Lung (tissue), 12 donors: ENCODE data around the gene PLA2G10. TPM values are rescaled to one million over a fixed set of nuclear protein-coding genes. Genes with fewer than 3 reads are reported as not detected.
"Not testable (repeated sequence)": the region's sequence is repeated elsewhere in the genome, so short reads cannot be mapped to it uniquely, and the experiment has no call there.

Source experiments
- ATAC-seq: fragments of 200-7000 bp; cut with Tn5 transposase; one replicate; pipeline ENCODE4 v1.9.1; 2020; ENCODE audit warnings: moderate number of reproducible peaks; ENCODE audit not compliant: insufficient read depth, low FRiP score
- DNase-seq, 3 donors: peaks; one replicate each; pipeline ENCODE4 v3.0.0-alpha.2; 2013 to 2017
- H3K27ac ChIP-seq, 2 donors: one replicate each; pipeline ENCODE4 v1.5.1; 2013; ENCODE audit warnings: mild to moderate bottlenecking in 2 of 2, moderate library complexity in 2 of 2, control low read depth in 1 of 2, inconsistent platforms in 1 of 2, low read depth in 1 of 2, low read length in 1 of 2
- H3K27me3 ChIP-seq, 3 donors: one replicate each; pipeline ENCODE4 v1.5.1; 2013; ENCODE audit warnings: low read length in 2 of 3; ENCODE audit not compliant: control insufficient read depth in 3 of 3, insufficient read depth in 3 of 3
- H3K36me3 ChIP-seq, 4 donors: one replicate each; pipeline ENCODE4 v1.5.1; 2013; ENCODE audit warnings: low read length in 4 of 4, mild to moderate bottlenecking in 1 of 4, moderate library complexity in 1 of 4; ENCODE audit not compliant: control insufficient read depth in 4 of 4, insufficient read depth in 4 of 4
- H3K4me1 ChIP-seq, 5 donors: one replicate each; pipeline ENCODE4 v1.5.1; 2013; ENCODE audit warnings: low read length in 5 of 5, mild to moderate bottlenecking in 2 of 5, moderate library complexity in 1 of 5; ENCODE audit not compliant: control insufficient read depth in 5 of 5, insufficient read depth in 5 of 5
- H3K4me3 ChIP-seq: one replicate; pipeline ENCODE4 v1.5.1; 2013; ENCODE audit warnings: mild to moderate bottlenecking, control low read depth, moderate library complexity
- H3K9ac ChIP-seq, 2 donors: one replicate each; pipeline ENCODE4 v1.5.1; 2013; ENCODE audit warnings: low read length in 2 of 2, control low read depth in 1 of 2; ENCODE audit not compliant: insufficient read depth in 1 of 2
- H3K9me3 ChIP-seq, 4 donors: one replicate each; pipeline ENCODE4 v1.5.1; 2013; ENCODE audit warnings: low read length in 3 of 4, mild to moderate bottlenecking in 1 of 4, moderate library complexity in 1 of 4; ENCODE audit not compliant: control insufficient read depth in 4 of 4, insufficient read depth in 3 of 4
- WGBS, 2 donors: extraction: QIAGEN DNeasy Blood & Tissue Kit; methylation state at CpG; one replicate each; pipeline ENCODE4 v1.1.7; 2013; 5-methylcytosine and 5-hydroxymethylcytosine counted together
- polyA plus RNA-seq, 2 donors: library from polyadenylated mRNA; stranded (reverse); fragments of 200-250 nt; gene quantifications; one replicate each; pipeline ENCODE4 v1.2.1, GENCODE V29; 2013
- total RNA-seq, 2 donors: library from RNA; depleted of rRNA in 1 of 2; stranded (reverse); fragments of >200 nt in 1 of 2; gene quantifications; one replicate each; pipeline ENCODE4 v1.2.1, GENCODE V29; 2014 to 2021
- TF ChIP-seq, protein P1 (sequence below): IDR thresholded peaks from 2 replicates; pipeline ENCODE4 v1.5.1; 2012; ENCODE audit warnings: mild to moderate bottlenecking; ENCODE audit errors: control extremely low read depth, extremely low read depth
- donor health status: control.
- donor health status: control.
- donor health status: Bipolar disorder and iron deficiency.
- donor health status: healthy.
- donor health status: DM: yes; HTN: yes; CAD: no.

Gene PLA2G10
- total and polyA plus RNA-seq, 4 donors, result 0.40 to 10.1 (median 5.7) TPM

DNA sequence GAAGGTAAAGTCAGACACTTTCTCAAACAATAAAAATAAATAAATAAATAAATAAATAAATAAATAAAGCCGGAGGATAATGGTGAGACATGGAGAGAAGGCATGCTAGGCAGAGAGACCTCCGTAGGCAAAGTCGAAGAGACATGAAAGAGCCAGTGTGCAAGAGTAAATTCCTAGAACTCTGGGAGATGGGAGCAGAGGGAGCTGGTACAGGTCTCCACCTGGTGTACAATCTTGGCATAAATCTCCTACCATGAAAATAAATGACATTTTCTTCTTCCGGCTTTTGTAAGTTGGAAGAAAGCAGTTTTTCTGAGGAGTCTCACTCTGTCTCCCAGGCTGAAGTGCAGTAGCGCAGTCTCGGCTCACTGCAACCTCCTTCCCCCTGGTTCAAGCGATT lies 7.8 kb upstream of the PLA2G10 start:
- not testable (repeated sequence) for H3K36me3 ChIP-seq, H3K27me3 ChIP-seq, DNase-seq, ATAC-seq, H3K4me1 ChIP-seq, H3K4me3 ChIP-seq, H3K9me3 ChIP-seq, H3K9ac ChIP-seq, H3K27ac ChIP-seq
- 45 to 71% methylated on average over 2 of the region's 7 CpGs for WGBS, 2 donors

DNA sequence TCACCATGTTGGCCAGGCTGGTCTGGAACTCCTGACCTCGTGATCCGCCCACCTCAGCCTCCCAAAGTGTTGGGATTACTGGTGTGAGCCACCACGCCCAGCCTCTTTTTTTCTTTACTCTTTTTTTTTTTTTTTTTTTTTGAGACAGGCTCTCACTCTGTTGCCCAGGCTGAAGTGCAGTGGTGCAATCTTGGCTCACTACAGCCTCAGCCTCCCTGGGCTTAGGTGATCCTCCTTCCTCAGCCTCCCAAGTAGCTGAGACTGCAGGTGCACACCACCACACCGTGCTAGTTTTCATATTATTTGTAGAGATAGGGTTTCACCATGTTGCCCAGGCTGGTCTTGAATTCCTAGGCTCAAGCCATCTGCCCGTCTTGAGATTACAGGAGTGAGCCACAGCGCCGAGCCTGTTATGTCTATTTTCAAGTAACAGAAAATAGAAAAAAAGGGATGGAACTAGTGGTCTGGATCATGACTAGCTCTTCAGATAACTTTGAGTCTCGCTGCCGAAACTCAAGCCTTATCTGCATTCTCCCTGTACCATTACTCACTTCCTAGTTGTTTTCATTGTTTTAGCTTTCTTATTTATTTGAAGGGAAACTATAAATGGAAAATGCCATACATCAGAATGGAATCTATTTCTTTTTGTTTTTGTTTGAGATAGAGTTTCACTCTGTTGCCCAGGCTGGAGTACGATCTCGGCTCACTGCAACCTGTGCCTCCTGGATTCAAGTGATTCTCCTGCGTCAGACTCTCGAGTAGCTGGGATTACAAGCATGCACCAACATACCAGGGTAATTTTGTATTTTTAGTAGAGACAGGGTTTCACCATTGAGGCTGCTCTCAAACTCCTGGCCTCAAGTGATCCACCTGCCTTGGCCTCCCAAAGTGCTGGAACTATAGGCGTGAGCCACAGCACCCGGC lies 8.0 kb downstream of the PLA2G10 start:
- not testable (repeated sequence) for H3K4me1 ChIP-seq, H3K9ac ChIP-seq, H3K27me3 ChIP-seq, H3K36me3 ChIP-seq, ATAC-seq, H3K27ac ChIP-seq, H3K9me3 ChIP-seq, DNase-seq, H3K4me3 ChIP-seq
- 72 to 85% methylated on average over 15 of the region's 15 CpGs for WGBS, 2 donors

DNA sequence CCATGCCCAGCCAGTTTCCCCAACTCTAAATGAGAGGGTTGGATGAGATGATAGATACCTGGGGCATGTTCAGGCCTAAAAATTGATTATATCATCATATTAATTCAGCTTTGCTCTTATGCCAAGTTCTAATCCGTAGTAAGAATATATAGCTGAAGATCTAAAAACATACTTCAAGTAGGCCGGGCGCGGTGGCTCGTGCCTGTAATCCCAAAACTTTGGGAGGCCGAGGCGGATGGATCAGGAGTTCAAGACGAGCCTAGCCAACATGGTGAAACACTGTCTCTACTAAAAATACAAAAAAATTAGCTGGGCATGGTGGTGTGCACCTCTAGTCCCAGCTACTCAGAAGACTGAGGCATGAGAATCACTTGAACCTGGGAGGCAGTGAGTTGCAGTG lies 12.0 kb downstream of the PLA2G10 start:
- no peaks in the 10 kb centered on the region for H3K4me1 ChIP-seq
- 96 to 98% methylated on average over 8 of the region's 8 CpGs for WGBS, 2 donors
- H3K4me3 ChIP-seq, result no peak overlapping the region
- H3K27me3 ChIP-seq, result no peaks in the 10 kb centered on the region
- H3K9me3 ChIP-seq, result no peaks in the 10 kb centered on the region
- DNase-seq (no peak), ATAC-seq (no peak)
- no peak overlapping the region for H3K9ac ChIP-seq
- H3K27ac ChIP-seq, result no peak overlapping the region
- TF ChIP-seq, protein P1, sequence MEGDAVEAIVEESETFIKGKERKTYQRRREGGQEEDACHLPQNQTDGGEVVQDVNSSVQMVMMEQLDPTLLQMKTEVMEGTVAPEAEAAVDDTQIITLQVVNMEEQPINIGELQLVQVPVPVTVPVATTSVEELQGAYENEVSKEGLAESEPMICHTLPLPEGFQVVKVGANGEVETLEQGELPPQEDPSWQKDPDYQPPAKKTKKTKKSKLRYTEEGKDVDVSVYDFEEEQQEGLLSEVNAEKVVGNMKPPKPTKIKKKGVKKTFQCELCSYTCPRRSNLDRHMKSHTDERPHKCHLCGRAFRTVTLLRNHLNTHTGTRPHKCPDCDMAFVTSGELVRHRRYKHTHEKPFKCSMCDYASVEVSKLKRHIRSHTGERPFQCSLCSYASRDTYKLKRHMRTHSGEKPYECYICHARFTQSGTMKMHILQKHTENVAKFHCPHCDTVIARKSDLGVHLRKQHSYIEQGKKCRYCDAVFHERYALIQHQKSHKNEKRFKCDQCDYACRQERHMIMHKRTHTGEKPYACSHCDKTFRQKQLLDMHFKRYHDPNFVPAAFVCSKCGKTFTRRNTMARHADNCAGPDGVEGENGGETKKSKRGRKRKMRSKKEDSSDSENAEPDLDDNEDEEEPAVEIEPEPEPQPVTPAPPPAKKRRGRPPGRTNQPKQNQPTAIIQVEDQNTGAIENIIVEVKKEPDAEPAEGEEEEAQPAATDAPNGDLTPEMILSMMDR, result no peak
- no peaks in the 10 kb centered on the region for H3K36me3 ChIP-seq

DNA sequence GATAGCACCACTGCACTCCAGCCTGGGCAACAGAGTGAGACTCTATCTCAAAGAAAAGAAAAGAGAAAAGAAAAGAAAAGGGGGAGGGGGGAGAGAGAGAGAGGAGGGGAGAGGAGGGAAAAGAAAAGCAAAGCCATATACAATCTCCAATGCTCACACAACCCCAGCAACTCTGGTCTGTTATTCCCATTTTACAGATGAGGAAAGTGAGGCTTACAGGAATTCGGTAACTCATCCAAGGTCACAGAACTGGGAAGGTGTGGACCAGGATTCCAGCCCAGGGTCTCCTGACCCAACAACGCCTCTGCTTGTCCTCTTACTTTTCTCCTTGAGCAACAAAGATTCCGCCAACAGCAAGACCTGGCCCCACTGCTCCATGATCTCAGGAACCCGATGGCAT lies 13.0 kb downstream of the PLA2G10 start:
- Histone ChIP-seq H3K27me3 (no peaks in the 10 kb centered on the region), H3K27ac (no peak overlapping the region), H3K9me3 (no peaks in the 10 kb centered on the region), H3K9ac (no peak overlapping the region), H3K4me1 (no peaks in the 10 kb centered on the region), H3K4me3 (no peak overlapping the region), H3K36me3 (no peaks in the 10 kb centered on the region)
- no peak for ATAC-seq
- WGBS, 2 donors, result 94 to 98% methylated on average over 4 of the region's 4 CpGs
- TF ChIP-seq, protein P1, result no peak
- no peak for DNase-seq

DNA sequence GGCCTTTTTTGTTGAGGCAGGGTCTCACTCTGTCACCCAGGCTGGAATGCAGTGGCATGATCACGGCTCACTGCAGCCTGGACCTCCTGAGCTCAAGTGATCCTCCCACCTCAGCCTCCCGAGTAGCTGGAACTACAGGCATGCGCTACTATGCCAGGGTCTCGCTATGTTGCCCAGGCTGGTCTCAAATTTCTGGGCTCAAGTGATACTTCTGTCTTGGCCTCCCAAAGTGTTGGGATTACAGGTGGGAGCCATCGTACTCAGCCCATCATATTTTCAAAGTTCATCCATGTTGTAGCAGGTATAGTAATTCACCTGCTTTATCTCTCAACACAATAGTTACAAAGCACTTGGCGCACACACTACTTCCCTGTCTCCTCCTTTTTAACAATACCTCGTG lies 13.7 kb downstream of the PLA2G10 start:
- not testable (repeated sequence) for H3K9me3 ChIP-seq, H3K27ac ChIP-seq, H3K4me1 ChIP-seq, H3K4me3 ChIP-seq, DNase-seq, H3K27me3 ChIP-seq, H3K36me3 ChIP-seq, H3K9ac ChIP-seq, ATAC-seq
- 87 to 91% methylated on average over 7 of the region's 7 CpGs for WGBS, 2 donors
